GM12873 (cell line): ENCODE measurements around the gene CCDC78.

Experiments
- CTCF ChIP-seq: IDR thresholded peaks from 2 replicates; pipeline ENCODE4 v1.5.1; 2012; ENCODE audit warnings: low read depth, mild to moderate bottlenecking, moderate library complexity, low read length, control low read depth; ENCODE audit not compliant: insufficient read depth; ENCODE audit errors: missing control alignments

CCDC78 gene

GRCh38 chr16:768428-768827, 42.2 kb upstream of the CCDC78 start:
- no peak for TF ChIP-seq CTCF

GRCh38 chr16:767743-768235, 41.5 kb upstream of the CCDC78 start:
- no peak for TF ChIP-seq CTCF

GRCh38 chr16:766820-767640, 40.8 kb upstream of the CCDC78 start:
- TF ChIP-seq CTCF, result no peak

GRCh38 chr16:766008-766819, 40.0 kb upstream of the CCDC78 start:
- TF ChIP-seq CTCF, result no peak

GRCh38 chr16:765488-765865, 39.2 kb upstream of the CCDC78 start:
- TF ChIP-seq CTCF, result no peak

DNA sequence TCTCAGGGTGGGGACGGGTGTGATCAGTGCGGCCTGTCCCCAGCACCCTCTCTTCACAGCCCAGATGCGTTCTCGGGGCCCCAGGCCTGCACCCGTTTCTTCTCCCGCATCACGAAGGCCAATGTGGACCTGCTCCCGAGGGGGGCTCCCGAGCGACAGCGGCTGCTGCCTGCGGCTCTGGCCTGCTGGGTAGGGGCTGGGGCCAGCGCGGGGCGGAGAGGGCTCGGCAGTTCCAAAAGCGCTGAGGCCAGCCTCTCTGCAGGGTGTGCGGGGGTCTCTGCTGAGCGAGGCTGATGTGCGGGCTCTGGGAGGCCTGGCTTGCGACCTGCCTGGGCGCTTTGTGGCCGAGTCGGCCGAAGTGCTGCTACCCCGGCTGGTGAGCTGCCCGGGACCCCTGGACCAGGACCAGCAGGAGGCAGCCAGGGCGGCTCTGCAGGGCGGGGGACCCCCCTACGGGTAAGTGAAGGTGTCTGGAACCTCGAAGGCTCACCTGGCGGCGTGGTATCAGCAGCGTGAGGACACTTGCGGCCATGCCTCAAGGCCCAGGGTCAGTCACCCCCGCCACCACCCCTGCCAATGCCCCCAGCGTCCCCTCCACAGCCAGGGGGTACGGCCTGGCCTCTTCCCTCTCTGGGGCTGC, 38.7 kb upstream of the CCDC78 start:
- no peak for TF ChIP-seq CTCF
